Chondrocyte (in vitro differentiated cells): ENCODE results near the gene NSD1. TPM values are rescaled to one million over a fixed set of nuclear protein-coding genes. Genes with fewer than 3 reads are reported as not detected.

Experiments
- DNase-seq: peaks from one replicate; pipeline ENCODE4 v3.0.0; 2021; ENCODE audit warnings: mixed read lengths, low spot score
- H3K27ac Mint-ChIP-seq: one replicate; pipeline ENCODE4 v1.8.0; 2021; ENCODE audit warnings: mild to moderate bottlenecking, moderate library complexity, mixed read lengths; ENCODE audit not compliant: unreplicated experiment
- H3K27me3 Mint-ChIP-seq: 2 replicates; pipeline ENCODE4 v1.8.0; 2021; ENCODE audit warnings: low read depth, mixed read lengths
- H3K36me3 Mint-ChIP-seq: 2 replicates; pipeline ENCODE4 v1.8.0; 2021; ENCODE audit warnings: low read depth, mixed read lengths
- H3K4me1 Mint-ChIP-seq: 2 replicates; pipeline ENCODE4 v1.8.0; 2021; ENCODE audit warnings: low read depth, mild to moderate bottlenecking, mixed read lengths
- H3K4me3 Mint-ChIP-seq: one replicate; pipeline ENCODE4 v1.8.0; 2021; ENCODE audit warnings: mild to moderate bottlenecking, moderate library complexity, mixed read lengths; ENCODE audit not compliant: unreplicated experiment
- H3K9me3 Mint-ChIP-seq: 2 replicates; pipeline ENCODE4 v1.8.0; 2021; ENCODE audit warnings: low read depth, mixed read lengths
- CTCF ChIP-seq: fragments of 200-600 bp; sonication (generic); IDR thresholded peaks from 2 replicates; pipeline ENCODE4 v1.5.0; 2021; ENCODE audit warnings: antibody characterized with exemption, mild to moderate bottlenecking, moderate library complexity
- total RNA-seq: library from RNA; stranded (reverse); gene quantifications from 3 replicates; pipeline ENCODE4 v1.2.1, GENCODE V29; 2021

NSD1 gene
- total RNA-seq, 1 donor from 2014 or later = 67.3 TPM

GRCh38 chr5:177301503-177302165 is 168.1 kb downstream of the NSD1 start:
- peak overlapping the region; percentile 85 for H3K4me3 Mint-ChIP-seq
- H3K36me3 Mint-ChIP-seq = peaks cover 5% of the 10 kb centered on the region
- H3K4me1 Mint-ChIP-seq = peaks cover 55% of the 10 kb centered on the region
- peak overlapping the region; percentile 71 for H3K27ac Mint-ChIP-seq
- no peak for TF ChIP-seq CTCF
- no peaks in the 10 kb centered on the region for H3K9me3 Mint-ChIP-seq
- no peak for DNase-seq
- H3K27me3 Mint-ChIP-seq = no peaks in the 10 kb centered on the region

DNA sequence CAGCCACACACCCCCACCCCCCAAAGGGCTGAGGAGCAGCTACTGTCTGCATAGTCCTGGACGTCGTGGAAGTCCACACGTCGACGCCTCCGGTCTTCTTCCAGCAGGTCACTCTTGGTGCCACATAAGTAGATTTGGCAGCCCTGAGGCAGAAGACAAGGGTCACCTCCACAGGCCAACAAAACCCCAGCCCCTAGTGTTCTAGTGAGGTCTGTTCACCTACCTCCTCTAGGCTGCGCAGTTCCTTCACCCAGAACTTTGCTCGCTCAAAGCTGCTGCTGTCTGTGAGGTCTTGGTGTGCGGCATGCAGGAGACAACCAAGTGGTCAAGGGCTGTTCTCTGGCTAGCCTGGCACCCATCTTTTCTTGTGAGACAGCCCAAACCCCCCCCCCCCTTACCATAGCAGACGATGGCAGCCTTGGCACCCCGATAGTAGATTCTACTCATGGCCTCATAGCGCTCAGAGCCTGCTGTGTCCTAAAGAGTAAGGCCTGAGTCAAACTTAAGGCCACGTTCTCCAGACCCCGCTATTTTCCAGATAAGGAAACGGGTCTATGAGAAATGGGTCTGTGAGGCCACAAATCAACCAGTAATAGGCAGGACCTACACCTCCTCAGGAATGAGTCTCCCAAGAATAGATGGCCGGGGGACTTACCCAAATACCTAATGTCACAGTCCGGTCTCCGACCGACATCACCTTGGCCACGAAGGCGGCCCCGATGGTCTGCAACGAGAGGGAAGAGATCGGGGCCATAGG is 169.0 kb downstream of the NSD1 start:
- Mint-ChIP-seq H3K4me1 (peaks cover 58% of the 10 kb centered on the region), H3K36me3 (peaks cover 7% of the 10 kb centered on the region), H3K4me3 (peak overlapping the region; percentile 85), H3K27me3 (no peaks in the 10 kb centered on the region), H3K9me3 (no peaks in the 10 kb centered on the region), H3K27ac (peak overlapping the region; percentile 86)
- no peak for TF ChIP-seq CTCF
- DNase-seq = no peak

DNA sequence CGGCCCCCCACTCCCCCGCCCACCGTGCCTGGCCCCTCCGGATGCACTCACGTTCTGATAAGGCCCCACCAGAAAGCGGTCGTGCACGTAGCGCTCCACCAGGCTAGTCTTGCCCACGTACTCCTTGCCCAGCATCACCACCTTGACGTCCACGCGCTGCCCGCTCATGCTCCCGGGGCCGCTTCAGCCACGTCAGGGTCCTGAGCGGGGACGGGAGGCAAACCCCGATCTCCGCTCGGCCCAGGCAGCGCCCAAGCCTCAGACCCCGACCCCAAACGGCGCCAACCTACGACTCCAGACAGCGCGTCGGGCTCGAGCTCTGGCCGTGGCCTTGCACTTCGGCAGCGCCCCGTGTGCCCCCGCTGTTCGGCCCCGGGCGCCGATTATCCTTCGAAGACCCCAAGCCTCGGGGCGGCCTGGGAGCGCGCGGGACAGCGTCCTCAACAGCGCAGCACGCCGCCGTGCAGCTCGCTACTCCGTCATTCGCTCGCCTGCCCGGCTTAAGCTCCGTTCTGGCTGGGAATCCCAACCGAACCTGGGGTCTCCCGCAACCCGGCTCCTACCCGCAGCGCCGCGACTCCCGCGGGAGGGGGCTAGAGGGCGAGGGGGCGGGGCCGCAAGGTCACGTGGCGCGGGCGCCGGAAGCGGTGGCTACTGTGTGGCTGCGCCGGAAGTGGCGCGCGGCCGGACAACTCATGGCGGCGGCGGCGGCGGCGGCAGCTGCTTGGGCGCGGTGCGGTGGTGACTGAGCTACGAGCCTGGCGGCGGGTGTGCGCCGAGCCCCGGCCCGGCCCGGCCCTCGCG is 169.8 kb downstream of the NSD1 start, which contains the start of the genes PRELID1 and RAB24:
TSS of gene PRELID1 (plus strand) at position 679 of the 804 bp plus-strand sequence. CDS start 187 bp downstream, outside the sequence.
TSS of gene RAB24 (minus strand) at position 599 of the 804 bp plus-strand sequence. CDS start at position 168, 431 bp downstream.
- peak within 1 kb of the TSS; percentile 85 for H3K4me3 Mint-ChIP-seq
- DNase-seq = no peak
- no peaks in the 10 kb centered on the region for H3K27me3 Mint-ChIP-seq
- H3K9me3 Mint-ChIP-seq = no peaks in the 10 kb centered on the region
- TF ChIP-seq CTCF = peak; percentile 70
- H3K27ac Mint-ChIP-seq = peak within 1 kb of the TSS; percentile 88
- H3K4me1 Mint-ChIP-seq = peaks cover 58% of the 10 kb centered on the region
- H3K36me3 Mint-ChIP-seq = peaks cover 7% of the 10 kb centered on the region

DNA sequence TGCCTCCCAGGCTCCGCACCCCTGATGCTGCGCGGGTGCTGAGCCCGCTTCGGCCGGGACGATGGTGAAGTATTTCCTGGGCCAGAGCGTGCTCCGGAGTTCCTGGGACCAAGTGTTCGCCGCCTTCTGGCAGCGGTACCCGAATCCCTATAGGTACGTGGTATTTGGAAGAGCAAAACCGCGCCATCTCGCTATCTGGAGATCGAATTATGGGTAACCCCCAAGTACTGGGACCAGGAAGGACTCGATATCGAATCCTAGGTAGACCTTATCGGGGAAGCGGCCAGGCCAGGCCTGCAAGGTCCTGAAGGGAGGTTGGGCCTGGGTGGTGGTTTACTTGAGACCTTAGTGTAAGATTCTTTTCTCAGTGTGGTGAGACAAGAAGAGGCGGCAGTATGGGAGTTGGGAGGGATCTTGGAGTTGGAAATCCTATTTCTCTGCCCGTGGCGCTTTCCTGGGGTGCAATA is 170.4 kb downstream of the NSD1 start:
- peak overlapping the region; percentile 85 for H3K4me3 Mint-ChIP-seq
- H3K4me1 Mint-ChIP-seq = peaks cover 57% of the 10 kb centered on the region
- peaks cover 7% of the 10 kb centered on the region for H3K36me3 Mint-ChIP-seq
- peak overlapping the region; percentile 88 for H3K27ac Mint-ChIP-seq
- no peaks in the 10 kb centered on the region for H3K9me3 Mint-ChIP-seq
- no peak for DNase-seq
- no peak for TF ChIP-seq CTCF
- no peaks in the 10 kb centered on the region for H3K27me3 Mint-ChIP-seq
